Lung (tissue), 12 donors: ENCODE results near the gene MAP1LC3B2. TPM values are rescaled to one million over a fixed set of nuclear protein-coding genes. Genes with fewer than 3 reads are reported as not detected.

Experiments
- ATAC-seq: fragments of 200-7000 bp; cut with Tn5 transposase; one replicate; pipeline ENCODE4 v1.9.1; 2020; ENCODE audit warnings: moderate number of reproducible peaks; ENCODE audit not compliant: insufficient read depth, low FRiP score
- DNase-seq, 3 donors: peaks; one replicate each; pipeline ENCODE4 v3.0.0-alpha.2; 2013 to 2017
- H3K27ac ChIP-seq, 2 donors: one replicate each; pipeline ENCODE4 v1.5.1; 2013; ENCODE audit warnings: mild to moderate bottlenecking in 2 of 2, moderate library complexity in 2 of 2, control low read depth in 1 of 2, inconsistent platforms in 1 of 2, low read depth in 1 of 2, low read length in 1 of 2
- H3K27me3 ChIP-seq, 3 donors: one replicate each; pipeline ENCODE4 v1.5.1; 2013; ENCODE audit warnings: low read length in 2 of 3; ENCODE audit not compliant: control insufficient read depth in 3 of 3, insufficient read depth in 3 of 3
- H3K36me3 ChIP-seq, 4 donors: one replicate each; pipeline ENCODE4 v1.5.1; 2013; ENCODE audit warnings: low read length in 4 of 4, mild to moderate bottlenecking in 1 of 4, moderate library complexity in 1 of 4; ENCODE audit not compliant: control insufficient read depth in 4 of 4, insufficient read depth in 4 of 4
- H3K4me1 ChIP-seq, 5 donors: one replicate each; pipeline ENCODE4 v1.5.1; 2013; ENCODE audit warnings: low read length in 5 of 5, mild to moderate bottlenecking in 2 of 5, moderate library complexity in 1 of 5; ENCODE audit not compliant: control insufficient read depth in 5 of 5, insufficient read depth in 5 of 5
- H3K4me3 ChIP-seq: one replicate; pipeline ENCODE4 v1.5.1; 2013; ENCODE audit warnings: mild to moderate bottlenecking, control low read depth, moderate library complexity
- H3K9ac ChIP-seq, 2 donors: one replicate each; pipeline ENCODE4 v1.5.1; 2013; ENCODE audit warnings: low read length in 2 of 2, control low read depth in 1 of 2; ENCODE audit not compliant: insufficient read depth in 1 of 2
- H3K9me3 ChIP-seq, 4 donors: one replicate each; pipeline ENCODE4 v1.5.1; 2013; ENCODE audit warnings: low read length in 3 of 4, mild to moderate bottlenecking in 1 of 4, moderate library complexity in 1 of 4; ENCODE audit not compliant: control insufficient read depth in 4 of 4, insufficient read depth in 3 of 4
- WGBS, 2 donors: extraction: QIAGEN DNeasy Blood & Tissue Kit; methylation state at CpG; one replicate each; pipeline ENCODE4 v1.1.7; 2013; 5-methylcytosine and 5-hydroxymethylcytosine counted together
- polyA plus RNA-seq, 2 donors: library from polyadenylated mRNA; stranded (reverse); fragments of 200-250 nt; gene quantifications; one replicate each; pipeline ENCODE4 v1.2.1, GENCODE V29; 2013
- total RNA-seq, 2 donors: library from RNA; depleted of rRNA in 1 of 2; stranded (reverse); fragments of >200 nt in 1 of 2; gene quantifications; one replicate each; pipeline ENCODE4 v1.2.1, GENCODE V29; 2014 to 2021
- TF ChIP-seq, protein P1 (sequence below): IDR thresholded peaks from 2 replicates; pipeline ENCODE4 v1.5.1; 2012; ENCODE audit warnings: mild to moderate bottlenecking; ENCODE audit errors: control extremely low read depth, extremely low read depth
- donor health status: control.
- donor health status: control.
- donor health status: Bipolar disorder and iron deficiency.
- donor health status: healthy.
- donor health status: DM: yes; HTN: yes; CAD: no.

Gene MAP1LC3B2
- total and polyA plus RNA-seq, 4 donors, result 1.1 to 2.2 (median 2.0) TPM; not detected in 1

DNA sequence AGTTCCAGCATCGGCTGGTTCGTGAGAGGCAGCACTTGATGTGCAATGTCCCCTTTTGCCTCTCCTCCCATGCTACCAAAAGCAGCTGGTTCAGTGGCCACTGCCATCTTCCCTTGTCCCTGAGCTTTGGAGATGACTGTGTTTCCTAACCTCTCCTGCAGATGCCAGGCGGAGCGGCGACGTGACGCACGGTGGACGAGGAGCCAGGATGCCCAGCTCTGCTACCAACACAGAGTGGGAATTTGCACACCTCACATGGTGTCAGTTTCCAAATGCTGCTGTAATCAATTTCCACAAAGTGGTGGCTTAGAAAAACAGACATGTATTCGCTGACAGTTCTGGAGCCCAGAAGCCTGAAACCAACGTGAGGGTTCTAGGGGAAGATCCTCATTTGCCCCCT lies 42.5 kb upstream of the MAP1LC3B2 start:
- 91 to 93% methylated on average over 11 of the region's 11 CpGs for WGBS, 2 donors
- no peak overlapping the region for H3K4me3 ChIP-seq
- DNase-seq, result no peak

DNA sequence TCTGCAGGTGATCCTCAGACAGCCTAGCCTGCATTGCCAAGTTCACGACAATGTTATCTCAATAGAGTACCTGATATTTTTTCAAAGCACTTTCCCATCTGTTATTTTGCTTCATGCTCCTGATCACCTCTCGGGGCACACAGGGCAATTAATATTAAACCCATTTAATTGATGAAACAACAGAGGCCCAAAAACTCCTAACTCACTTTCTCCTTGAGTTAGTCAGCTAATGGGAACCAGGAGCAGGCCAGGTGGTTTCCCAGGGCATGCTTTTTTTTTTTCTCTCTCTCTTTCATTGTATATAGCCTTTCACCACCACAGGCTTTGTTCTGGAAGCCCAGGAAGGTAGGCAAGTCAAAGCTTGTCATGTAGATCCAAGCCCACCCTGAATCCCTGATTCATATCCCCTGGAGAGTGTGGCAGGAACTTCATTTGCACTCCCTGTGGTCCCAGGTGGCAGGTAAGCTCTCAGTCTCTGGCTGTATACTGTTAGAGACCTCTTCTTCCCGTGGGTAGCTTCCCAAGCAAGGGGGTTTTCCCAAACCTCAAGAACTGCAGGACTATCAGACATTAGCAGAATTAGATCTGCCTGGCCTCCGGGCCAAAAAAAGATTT lies 41.6 kb upstream of the MAP1LC3B2 start:
- WGBS, 2 donors, result 82 to 87% methylated on average over 4 of the region's 4 CpGs
- no peaks in the 10 kb centered on the region for H3K36me3 ChIP-seq
- H3K27ac ChIP-seq, result no peak overlapping the region
- TF ChIP-seq, protein P1, sequence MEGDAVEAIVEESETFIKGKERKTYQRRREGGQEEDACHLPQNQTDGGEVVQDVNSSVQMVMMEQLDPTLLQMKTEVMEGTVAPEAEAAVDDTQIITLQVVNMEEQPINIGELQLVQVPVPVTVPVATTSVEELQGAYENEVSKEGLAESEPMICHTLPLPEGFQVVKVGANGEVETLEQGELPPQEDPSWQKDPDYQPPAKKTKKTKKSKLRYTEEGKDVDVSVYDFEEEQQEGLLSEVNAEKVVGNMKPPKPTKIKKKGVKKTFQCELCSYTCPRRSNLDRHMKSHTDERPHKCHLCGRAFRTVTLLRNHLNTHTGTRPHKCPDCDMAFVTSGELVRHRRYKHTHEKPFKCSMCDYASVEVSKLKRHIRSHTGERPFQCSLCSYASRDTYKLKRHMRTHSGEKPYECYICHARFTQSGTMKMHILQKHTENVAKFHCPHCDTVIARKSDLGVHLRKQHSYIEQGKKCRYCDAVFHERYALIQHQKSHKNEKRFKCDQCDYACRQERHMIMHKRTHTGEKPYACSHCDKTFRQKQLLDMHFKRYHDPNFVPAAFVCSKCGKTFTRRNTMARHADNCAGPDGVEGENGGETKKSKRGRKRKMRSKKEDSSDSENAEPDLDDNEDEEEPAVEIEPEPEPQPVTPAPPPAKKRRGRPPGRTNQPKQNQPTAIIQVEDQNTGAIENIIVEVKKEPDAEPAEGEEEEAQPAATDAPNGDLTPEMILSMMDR, result no peak
- DNase-seq (no peak), ATAC-seq (no peak)
- H3K4me3 ChIP-seq, result no peak overlapping the region
- no peaks in the 10 kb centered on the region for H3K9me3 ChIP-seq
- no peak overlapping the region for H3K9ac ChIP-seq
- H3K4me1 ChIP-seq, result no peaks in the 10 kb centered on the region
- H3K27me3 ChIP-seq, result no peaks in the 10 kb centered on the region

More for the DNA sequence above, 42.5 kb upstream of the MAP1LC3B2 start:
- Histone ChIP-seq H3K27me3 (no peaks in the 10 kb centered on the region), H3K36me3 (no peaks in the 10 kb centered on the region), H3K9ac (no peak overlapping the region), H3K27ac (no peak overlapping the region), H3K4me1 (no peaks in the 10 kb centered on the region), H3K9me3 (no peaks in the 10 kb centered on the region)
- ATAC-seq, result no peak
- TF ChIP-seq, protein P1, result no peak

DNA sequence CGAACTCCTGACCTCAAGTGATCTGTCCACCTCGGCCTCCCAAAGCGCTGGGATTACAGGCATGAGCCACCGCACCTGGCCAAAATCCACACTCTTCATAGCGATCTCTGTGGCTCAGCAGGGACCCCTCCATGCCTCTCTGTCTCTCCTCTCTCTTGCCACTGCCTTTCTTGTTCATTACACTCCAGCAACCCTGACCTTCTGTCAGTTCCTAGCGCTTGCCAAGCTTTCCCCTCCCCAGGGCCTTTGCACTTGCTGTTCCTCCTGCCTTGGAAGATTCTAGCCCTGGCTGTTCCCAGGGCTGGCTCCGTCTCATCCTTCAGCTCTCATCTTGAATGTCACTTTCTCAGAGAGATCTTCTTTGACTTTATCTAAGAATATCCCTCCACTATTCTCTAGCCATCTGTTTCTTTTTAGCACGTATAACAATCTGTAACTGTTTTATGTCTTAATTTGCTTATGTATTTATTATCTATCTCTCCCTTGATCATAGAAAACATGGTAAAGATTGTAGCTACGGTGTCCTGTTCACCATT lies 38.9 kb upstream of the MAP1LC3B2 start:
- WGBS, 2 donors, result 98% methylated on average over 9 of the region's 9 CpGs
- no peaks in the 10 kb centered on the region for H3K9me3 ChIP-seq
- TF ChIP-seq, protein P1, result no peak
- no peak overlapping the region for H3K9ac ChIP-seq
- peaks cover 0 to 3% (median 0%) of the 10 kb centered on the region in 5 donors for H3K4me1 ChIP-seq
- ATAC-seq, result no peak
- no peaks in the 10 kb centered on the region for H3K36me3 ChIP-seq
- no peak for DNase-seq
- no peak overlapping the region for H3K4me3 ChIP-seq
- no peak overlapping the region for H3K27ac ChIP-seq
- H3K27me3 ChIP-seq, result no peaks in the 10 kb centered on the region
